H1 (cell line): Measurements from ENCODE around the gene TRDN. TPM values are rescaled to one million over a fixed set of nuclear protein-coding genes. Genes with fewer than 3 reads are reported as not detected.

Experiments used
- KDM4A ChIP-seq: IDR thresholded peaks from one replicate; pipeline ENCODE4 v1.7.1; 2012; ENCODE audit warnings: low read depth, mild to moderate bottlenecking, moderate library complexity, low read length, inconsistent platforms; ENCODE audit not compliant: severe bottlenecking
- RFX5 ChIP-seq: IDR thresholded peaks from 2 replicates; pipeline ENCODE4 v1.6.1; 2011; ENCODE audit warnings: low read depth, low read length, improper control_type of control experiment, borderline replicate concordance
- ZNF274 ChIP-seq: IDR thresholded peaks from 2 replicates; pipeline ENCODE4 v1.7.0; 2012; ENCODE audit warnings: low read length, borderline replicate concordance; ENCODE audit errors: extremely low read depth
- polyA plus RNA-seq, 7 experiments: library from polyadenylated mRNA; depleted of rRNA in 3 of 7; stranded (reverse) in 5 of 7; unstranded in 2 of 7; fragments of >200 nt in 5 of 7; fragments of 200-250 nt in 2 of 7; gene quantifications; 1 replicate in 5 of 7; 2 replicates in 1 of 7; 4 replicates in 1 of 7; pipeline versions ENCODE4 v1.2.1 to v1.2.3, GENCODE V29; 2011 to 2013; ENCODE audit warnings: missing spikeins in 2 of 7, mixed read lengths in 2 of 7
- total RNA-seq: library from RNA; stranded (reverse); fragmentation: NEBNext Ultra II Directional; extraction: Animal tissue kit (Norgen Biotek cat#: 25700); gene quantifications from 2 replicates; pipeline ENCODE4 v1.2.1, GENCODE V29; 2021
- TF ChIP-seq, protein P1 (sequence below): IDR thresholded peaks from 2 replicates; pipeline ENCODE4 v1.6.1; 2011; ENCODE audit warnings: low read depth, mild to moderate bottlenecking, low read length; ENCODE audit not compliant: insufficient read depth

The TRDN gene
- total and polyA plus RNA-seq, 2 of the 8 experiments (the other 6 are each of a cell fraction or from before 2014, with no cell fraction given) = 1.6 to 41.6 TPM

DNA sequence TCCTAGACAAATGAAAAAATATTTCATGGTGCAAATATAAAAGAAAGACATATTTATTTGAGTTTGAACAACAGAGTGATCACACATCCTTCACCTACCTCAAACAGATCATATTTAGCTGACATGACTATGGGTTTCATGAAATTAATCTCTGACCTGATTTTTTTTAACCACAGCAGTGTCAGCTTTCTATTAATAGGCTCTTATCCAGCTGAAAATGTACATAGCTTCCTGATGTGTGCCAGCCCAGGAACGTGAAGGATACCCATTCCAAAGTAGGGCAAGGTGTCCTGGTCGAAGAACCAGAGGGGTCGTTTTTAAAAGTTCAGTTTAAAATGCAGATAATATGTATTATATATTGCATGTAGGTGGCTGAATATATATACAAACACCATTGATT is 19.8 kb downstream of the TRDN start (continued):
- no peak for TF ChIP-seq ZNF274
- TF ChIP-seq KDM4A = no peak
- no peak for TF ChIP-seq RFX5
- TF ChIP-seq, protein P1, sequence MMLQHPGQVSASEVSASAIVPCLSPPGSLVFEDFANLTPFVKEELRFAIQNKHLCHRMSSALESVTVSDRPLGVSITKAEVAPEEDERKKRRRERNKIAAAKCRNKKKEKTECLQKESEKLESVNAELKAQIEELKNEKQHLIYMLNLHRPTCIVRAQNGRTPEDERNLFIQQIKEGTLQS = no peak
- TF ChIP-seq, all 59 proteins: peak for 0
